Transverse colon (tissue), 4 donors: ENCODE results near the gene OGFR.

ENCODE experiments used
- POLR2A ChIP-seq: fragments of 450-650 bp; IDR thresholded peaks from one replicate; pipeline ENCODE4 v1.6.1; 2016; ENCODE audit warnings: antibody characterized with exemption, mild to moderate bottlenecking, moderate library complexity
- POLR2AphosphoS5 ChIP-seq, 3 donors: sonication (generic); formaldehyde crosslinking; IDR thresholded peaks; one replicate each; pipeline ENCODE4 v1.6.1; 2016; ENCODE audit warnings: antibody characterized with exemption in 3 of 3
- TF ChIP-seq, protein P1 (sequence below), 5 experiments: fragments of 200-600 bp in 3 of 5; fragments of 450-650 bp in 2 of 5; sonication (generic) in 3 of 5; IDR thresholded peaks; 1 replicate in 2 of 5; 2 replicates in 3 of 5; pipeline ENCODE4 v1.5.1; 2016 to 2017; ENCODE audit warnings: antibody characterized with exemption in 5 of 5, inconsistent platforms in 3 of 5, mild to moderate bottlenecking in 2 of 5, moderate library complexity in 1 of 5

DNA sequence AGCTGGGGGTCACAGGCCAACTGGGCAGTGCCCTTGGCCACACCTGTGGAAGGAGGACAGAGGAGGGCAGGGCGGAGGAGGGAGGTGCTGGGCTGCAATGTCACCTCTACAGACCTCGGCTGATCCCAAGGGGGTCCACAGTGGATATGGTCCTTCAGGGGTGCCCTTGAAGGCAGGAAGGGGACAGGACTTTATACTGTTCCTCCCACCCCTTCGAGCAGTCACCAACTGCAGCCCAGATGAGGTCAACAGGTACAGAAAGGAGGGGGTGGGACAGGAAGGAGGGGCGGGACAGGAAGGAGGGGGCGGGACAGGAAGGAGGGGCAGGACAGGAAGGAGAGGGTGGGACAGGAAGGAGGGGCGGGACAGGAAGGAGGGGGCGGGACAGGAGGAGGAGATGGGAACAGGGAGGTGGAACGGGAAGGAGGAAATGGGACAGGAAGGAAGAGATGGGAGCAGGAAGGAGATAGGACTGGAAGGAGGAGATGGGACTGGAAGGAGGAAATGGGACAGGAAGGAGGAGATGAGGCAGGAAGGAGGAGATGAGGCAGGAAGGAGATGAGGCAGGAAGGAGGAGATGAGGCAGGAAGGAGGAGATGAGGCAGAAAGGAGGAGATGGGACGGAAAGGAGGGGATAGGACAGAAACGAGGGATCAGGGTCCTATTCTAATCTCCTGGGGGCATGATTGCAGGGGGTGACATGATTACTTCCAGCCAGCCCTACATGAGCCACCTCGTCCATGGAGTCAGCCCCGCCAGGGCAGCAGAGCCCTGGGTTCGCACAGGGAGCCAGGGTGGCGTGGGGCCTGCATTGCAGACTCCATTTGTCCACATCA is 27.7 kb upstream of the OGFR start:
- TF ChIP-seq POLR2AphosphoS5 (IDR thresholded peaks at IDR 0.05) (no peak), POLR2A (no peak)
- TF ChIP-seq, protein P1, sequence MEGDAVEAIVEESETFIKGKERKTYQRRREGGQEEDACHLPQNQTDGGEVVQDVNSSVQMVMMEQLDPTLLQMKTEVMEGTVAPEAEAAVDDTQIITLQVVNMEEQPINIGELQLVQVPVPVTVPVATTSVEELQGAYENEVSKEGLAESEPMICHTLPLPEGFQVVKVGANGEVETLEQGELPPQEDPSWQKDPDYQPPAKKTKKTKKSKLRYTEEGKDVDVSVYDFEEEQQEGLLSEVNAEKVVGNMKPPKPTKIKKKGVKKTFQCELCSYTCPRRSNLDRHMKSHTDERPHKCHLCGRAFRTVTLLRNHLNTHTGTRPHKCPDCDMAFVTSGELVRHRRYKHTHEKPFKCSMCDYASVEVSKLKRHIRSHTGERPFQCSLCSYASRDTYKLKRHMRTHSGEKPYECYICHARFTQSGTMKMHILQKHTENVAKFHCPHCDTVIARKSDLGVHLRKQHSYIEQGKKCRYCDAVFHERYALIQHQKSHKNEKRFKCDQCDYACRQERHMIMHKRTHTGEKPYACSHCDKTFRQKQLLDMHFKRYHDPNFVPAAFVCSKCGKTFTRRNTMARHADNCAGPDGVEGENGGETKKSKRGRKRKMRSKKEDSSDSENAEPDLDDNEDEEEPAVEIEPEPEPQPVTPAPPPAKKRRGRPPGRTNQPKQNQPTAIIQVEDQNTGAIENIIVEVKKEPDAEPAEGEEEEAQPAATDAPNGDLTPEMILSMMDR (IDR thresholded peaks at IDR 0.05), result no peak
